Measurements from ENCODE around the gene CCBE1.
"Not testable (repeated sequence)": the region's sequence is repeated elsewhere in the genome, so short reads cannot be mapped to it uniquely, and the experiment has no call there.

CCBE1 gene

DNA sequence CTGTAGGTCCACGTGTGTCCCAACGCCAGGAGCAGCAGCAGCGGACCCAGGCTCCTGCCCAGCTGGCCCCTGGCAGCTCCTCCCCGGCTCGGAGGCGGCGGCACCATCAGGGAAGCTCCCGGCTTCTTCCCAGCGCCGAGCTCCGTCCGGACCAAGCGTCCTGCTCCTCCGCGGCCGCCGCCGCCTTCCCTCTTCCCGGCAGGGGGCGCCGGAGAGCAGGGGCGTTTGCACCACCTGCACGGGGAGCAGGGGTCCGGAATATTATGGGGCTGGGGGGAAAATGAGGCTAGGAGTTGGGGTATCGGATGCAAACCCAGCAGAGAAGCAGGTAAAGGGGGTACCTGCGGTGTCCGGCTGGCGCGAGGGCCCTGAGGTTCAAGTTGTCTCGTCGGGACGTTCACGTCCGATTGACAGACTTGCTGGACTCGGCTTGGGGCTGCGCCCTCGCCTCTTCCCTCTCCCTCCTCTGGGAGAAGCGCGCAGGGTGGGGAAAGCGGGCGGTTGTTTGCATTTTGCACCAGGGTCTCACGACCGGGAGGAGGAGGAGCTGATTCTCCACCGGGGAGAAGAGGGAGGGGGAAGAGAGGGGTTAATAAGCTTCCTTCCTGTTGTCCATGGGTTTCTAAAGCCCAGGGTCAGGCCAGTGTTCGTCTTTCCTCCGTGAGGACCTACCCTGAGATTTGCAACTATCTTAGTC lies at the start of gene CCBE1:
TSS of gene CCBE1 (minus strand) at position 188 of the 697 bp plus-strand sequence.
- peak; percentile 34 to 44 for DNase-seq (ENCODE audit: low read depth in 2 of 2)

DNA sequence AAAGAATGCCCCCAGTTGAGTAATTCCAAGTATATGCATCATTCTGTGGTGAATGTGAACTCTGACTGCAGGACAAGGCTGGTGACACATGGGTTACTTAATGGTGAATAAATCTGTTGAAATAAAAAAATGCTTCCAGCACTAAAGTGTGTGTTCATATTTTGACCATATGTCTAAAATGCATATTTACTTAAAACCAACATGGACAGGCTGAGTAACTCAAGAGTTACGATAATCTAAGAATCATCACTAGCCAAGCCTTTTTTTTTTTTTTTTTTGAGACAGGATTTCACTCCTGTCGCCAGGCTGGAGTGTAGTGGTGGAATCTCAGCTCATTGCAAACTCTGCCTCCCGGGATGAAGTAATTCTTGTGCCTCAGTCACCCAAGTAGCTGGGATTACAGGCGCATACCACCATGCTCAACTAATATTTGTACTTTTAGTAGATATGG lies 47.1 kb upstream of the CCBE1 start:
- no peak for DNase-seq (ENCODE audit: low read depth in 2 of 2)

DNA sequence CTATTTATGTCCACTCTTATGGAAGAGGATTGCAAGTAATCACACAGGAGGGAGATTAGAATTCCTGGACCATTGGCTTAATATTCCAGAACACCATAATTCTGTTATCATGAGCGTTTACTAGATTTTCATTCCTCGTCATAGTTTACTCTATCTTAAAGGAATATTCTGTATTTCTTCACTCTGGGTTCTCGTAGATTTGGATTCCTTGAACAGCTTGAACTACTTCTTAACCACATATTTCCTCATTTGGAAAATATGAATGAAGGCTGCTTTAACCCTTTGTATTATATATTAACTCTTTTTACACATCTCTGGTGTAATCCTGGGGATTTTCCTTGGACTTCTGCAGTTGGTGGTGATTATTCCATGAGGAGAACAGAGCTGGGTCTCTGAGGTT lies 46.3 kb upstream of the CCBE1 start:
- no peak for DNase-seq (ENCODE audit: low read depth in 2 of 2)

DNA sequence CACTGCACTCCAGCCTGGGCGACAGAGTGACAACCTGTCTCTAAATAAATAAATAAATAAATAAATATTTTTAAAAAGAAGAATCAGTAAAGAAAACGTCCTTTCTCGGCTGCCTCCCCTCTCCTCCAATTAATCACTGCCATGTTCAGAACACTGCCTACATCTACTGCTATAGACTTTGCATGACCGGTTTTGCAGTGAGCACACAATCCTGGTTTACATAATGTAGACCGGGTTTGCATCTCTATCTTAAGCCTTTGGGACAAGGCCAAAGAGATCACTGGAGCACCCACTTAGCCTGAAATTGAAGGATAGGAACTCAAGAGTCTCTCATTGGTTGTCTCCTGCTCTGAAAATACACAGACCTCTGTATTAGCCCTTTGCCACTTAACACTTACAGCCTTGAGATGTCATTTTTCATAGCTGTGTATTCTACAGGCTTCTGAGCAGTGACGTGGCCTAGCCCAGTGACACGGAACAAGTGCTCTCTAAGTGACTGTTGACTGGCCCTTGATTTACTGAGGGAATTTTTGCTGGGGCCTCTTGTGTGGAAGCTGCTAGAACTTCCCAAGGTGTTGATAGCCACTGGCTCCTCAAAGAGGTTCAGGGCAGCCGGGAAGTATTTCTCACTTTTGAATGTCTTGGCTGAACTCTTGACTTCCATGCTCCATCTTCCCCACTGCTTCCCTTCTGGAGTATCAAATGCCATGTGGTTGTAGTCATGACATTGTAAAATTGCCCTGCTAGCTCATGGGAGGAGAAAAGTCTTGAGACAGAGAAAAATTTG lies 45.3 kb upstream of the CCBE1 start:
- DNase-seq (ENCODE audit: low read depth in 2 of 2), result no peak

DNA sequence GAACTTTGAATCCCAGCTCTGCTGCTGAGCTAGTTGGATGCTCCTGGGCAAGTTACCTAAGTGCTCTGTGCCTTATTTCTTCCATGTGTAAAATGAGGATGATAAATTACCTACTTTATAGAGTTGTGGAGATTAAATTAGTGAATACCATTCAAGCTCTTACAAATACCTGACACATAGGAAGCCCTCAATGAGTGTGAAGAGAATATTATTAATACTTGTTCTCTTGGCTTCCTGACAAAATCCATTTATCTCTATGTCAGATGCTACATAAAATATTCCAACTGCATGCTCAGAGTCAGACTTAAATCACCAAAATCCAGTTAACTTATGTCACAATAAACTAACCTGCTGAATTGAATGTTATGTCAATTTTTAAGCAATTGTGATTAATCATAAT lies 42.9 kb upstream of the CCBE1 start:
- no peak for DNase-seq (ENCODE audit: low read depth in 2 of 2)

DNA sequence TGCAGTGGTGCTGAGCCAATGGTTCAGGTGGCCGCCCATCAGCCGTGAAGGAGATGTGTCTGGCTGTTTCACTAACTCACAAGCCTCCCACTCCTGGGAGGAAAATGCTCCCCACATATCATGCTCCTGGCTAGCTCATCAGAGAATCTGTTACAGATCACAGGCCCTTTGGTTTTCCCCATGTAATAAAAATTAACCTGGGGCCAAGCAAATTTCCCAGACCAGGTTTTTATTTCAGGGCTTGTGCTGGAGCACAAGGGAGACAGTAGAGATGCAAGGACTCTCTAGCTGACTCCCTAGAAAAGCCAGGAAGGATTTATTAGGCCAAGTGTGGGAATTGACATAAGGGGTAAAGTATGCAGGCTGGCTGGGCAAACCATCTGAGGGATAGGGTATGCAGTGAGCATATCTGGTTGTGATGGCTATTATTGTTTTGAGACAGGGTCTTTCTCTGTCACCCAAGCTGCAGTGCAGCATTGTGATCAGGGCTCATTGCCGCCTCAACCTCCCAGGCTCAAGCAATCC lies 40.6 kb upstream of the CCBE1 start:
- no peak for DNase-seq (ENCODE audit: low read depth in 2 of 2)

DNA sequence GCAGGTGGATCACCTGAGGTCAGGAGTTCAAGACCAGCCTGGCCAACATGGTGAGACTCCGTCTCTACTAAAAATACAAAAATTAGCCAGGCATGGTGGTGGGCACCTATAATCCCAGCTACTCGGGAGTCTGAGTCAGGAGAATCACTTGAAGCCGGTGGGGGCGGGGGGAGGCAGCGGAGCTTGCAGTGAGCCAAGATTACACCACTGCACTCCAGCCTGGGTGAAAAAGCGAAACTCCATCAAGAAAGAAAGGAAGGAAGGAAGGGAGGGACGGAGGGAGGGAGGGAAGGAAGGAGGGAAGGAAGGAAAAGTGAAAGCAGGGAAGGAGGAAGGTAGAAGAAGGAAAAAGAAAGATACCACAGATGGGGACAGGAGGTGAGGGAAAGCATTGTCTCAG lies 40.1 kb upstream of the CCBE1 start:
- DNase-seq (ENCODE audit: low read depth in 2 of 2), result not testable (repeated sequence)

DNA sequence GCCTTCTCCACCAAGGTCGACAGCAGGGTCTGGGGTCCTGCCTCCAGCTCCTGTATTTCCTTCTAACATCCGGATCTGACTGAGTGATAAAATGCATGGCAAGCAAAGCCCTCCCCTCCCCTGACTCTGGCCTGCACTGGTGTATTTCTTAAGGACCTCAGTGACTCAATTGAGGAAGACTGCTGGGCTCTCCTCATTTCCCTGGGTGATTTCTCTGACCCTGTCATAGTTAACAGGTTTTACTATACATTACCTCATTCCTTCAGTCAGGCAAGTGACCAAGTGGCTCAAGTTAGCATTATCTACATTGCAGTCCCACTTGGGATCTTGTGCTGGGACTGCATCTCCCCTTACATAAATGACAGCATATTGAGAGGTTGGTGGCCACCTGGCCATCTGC lies 38.8 kb upstream of the CCBE1 start:
- DNase-seq (ENCODE audit: low read depth in 2 of 2), result no peak

DNA sequence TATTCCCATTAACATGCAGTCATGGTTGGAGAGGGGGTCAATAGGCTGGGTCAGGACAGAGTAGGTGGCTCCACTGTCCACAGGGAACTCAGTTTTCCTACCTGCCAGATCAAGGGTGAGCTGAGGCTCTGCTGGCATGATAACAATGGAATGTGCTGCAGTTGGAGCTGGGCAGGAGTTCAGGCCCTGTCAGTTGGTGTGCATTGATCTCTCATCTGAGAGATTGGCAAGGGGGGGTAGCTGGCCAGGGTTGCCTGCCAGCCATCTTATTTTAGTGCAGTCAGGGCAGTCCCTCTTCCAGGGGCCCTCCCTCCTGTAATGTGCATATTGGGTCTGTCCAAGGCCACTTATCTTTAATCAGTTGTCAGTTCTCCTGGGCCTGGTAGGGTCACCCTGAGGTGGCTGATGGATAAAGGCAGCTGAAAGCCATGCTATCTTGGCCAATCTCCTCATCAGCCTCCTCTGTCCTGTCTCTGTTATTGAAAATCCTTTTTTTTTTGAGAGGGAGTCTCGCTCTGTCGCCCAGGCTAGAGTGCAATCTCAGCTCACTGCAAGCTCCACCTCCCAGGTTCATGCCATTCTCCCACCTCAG lies 38.1 kb upstream of the CCBE1 start:
- no peak for DNase-seq (ENCODE audit: low read depth in 2 of 2)

DNA sequence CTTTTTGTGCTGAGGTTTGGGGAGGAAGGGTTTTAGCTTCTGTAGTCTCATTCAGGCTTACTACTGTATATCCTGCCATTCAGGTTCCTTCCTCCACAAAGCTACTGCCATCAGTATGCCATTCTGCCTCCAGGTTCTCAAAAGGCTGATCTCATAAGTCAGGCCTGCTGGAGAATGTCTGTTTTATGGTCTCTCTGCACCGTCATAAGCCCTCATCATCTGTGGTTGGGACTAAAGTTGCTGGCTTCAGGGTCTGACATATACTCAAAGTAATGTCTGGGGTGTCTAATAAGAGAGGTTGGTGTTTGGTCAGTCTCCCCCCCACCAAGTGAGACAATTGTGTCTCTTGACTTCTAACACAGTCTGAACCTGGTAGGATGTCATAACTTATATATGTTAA lies 36.2 kb upstream of the CCBE1 start:
- DNase-seq (ENCODE audit: low read depth in 2 of 2), result no peak

DNA sequence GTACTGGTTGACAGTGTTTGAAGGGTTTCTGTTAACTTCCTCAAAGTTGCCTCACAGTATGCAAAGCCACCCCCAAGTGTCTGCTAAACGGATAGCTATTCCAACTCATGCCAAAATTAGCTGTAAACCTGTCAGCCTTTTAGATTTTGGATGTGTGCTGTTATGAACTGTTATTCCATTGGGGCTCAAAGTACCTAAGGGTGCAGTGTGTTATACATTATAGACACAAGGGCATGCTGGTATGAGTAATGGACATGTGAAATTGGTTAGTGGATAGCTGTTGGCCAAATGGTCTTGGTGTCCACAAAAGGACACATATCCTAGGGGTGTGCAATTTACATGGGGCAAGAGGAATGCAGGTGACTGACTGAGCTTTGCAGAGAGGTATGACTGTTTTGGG lies 33.7 kb upstream of the CCBE1 start:
- no peak for DNase-seq (ENCODE audit: low read depth in 2 of 2)

DNA sequence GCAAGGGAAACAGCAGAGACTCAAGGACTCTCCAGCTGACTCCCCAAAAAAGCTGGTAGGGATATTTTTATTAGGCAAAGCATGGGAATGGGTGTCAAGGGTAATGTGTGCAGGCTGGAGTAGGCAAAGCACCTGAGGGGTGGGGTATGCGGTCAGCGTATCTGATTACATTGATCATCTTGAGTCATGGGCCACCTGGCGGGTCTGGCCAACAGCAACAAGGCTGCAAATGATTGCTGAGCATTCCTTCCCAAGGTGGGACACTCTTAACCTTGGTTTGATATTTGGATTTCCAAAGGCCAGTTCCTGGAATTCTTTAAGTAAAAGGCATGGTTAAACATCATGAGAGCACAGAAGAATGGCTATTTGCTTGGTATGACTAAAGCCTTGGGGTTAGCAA lies 32.6 kb upstream of the CCBE1 start:
- no peak for DNase-seq (ENCODE audit: low read depth in 2 of 2)

DNA sequence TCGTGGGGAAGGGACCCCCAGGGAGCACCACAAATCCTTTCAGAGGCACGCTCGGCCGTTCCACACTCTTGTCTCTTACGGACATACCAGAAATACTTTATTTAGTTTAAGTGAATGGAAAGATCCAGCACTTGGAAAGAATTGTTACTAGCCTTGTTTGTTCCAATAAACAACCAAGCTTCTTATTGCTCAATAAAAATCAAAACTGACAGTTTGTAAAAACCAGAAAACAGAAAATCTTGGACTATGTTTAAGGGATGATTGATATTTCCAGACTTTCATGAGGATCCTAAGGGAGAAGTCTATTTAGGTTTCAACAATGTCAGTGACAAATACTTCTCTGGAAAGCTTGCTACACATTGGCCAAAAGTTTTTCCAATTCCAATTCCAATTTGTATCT lies 31.6 kb upstream of the CCBE1 start:
- no peak for DNase-seq (ENCODE audit: low read depth in 2 of 2)

DNA sequence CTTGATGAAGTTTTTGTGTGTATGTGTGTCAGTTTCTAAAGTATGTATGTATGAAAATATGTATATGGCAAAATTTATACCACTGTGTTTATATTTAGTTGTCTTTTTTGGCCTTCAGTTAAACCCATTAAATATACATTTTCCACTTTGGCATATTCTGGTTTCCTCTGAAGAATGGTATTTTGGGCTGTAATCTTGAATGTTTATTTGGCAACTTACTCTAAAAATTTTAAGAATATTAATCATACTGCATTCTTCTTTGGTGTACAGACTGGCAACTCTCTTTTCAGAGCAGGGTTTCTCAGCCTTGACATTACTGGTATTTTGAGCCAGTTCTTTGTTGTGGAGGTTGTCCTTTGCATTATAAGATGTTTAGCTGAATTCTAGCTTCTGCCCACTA lies 27.9 kb upstream of the CCBE1 start:
- DNase-seq (ENCODE audit: low read depth in 2 of 2), result no peak

DNA sequence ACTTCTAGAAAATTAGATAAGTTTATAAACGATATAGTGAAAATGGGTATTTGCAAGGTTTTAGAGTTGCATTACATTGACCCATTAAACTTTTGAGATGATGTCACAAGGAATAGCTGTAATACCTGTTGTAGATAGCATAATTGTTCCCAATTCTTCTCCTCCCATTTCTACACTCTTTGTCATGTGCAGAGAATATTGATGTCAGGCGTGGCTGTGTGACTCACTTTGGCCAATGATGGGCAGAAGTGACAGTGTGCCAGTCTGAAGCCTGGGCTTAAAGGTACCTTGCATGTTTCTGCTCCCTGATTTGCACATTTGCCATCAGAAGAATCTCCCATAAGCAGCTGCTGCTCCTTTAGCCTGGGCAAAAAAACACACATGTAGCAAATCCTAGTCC lies 26.9 kb upstream of the CCBE1 start:
- DNase-seq (ENCODE audit: low read depth in 2 of 2), result no peak

DNA sequence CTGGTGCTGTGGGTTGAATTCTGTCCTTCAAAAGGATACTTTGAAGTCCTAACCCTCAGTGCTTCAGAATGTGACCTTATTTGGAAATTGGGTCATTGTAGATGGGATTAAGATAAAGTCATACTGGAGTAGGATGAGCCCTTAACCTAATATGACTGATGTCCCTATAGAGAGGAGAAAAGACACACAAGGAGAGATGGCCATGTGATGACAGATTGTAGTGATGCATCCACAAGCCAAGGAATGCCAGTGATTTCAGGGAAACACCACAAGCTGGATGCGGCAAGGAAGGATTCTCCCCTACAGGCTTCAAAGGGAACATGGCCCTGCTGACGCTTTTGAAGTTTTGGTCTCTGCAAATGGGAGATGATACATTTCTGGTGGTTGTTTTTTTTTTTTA lies 24.7 kb upstream of the CCBE1 start:
- DNase-seq (ENCODE audit: low read depth in 2 of 2), result no peak

DNA sequence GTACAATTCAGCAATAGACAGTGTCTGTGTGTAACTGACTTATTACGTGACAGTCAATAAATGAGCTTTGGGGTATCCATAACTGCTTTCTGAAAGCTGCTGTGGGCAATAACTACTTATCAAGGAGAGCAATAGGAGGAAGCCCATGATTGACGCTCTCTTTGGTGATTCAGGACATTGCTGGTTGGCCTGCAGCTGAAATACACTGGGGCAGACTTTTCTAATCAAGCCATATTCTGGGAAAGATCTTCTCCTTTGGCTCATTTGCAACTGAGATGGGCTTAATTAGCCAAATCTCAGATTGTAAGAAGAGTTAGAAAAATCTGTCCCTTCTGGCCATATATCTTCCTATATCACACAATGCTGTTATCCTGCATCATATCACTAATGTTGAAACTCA lies 24.0 kb upstream of the CCBE1 start:
- DNase-seq (ENCODE audit: low read depth in 2 of 2), result no peak

DNA sequence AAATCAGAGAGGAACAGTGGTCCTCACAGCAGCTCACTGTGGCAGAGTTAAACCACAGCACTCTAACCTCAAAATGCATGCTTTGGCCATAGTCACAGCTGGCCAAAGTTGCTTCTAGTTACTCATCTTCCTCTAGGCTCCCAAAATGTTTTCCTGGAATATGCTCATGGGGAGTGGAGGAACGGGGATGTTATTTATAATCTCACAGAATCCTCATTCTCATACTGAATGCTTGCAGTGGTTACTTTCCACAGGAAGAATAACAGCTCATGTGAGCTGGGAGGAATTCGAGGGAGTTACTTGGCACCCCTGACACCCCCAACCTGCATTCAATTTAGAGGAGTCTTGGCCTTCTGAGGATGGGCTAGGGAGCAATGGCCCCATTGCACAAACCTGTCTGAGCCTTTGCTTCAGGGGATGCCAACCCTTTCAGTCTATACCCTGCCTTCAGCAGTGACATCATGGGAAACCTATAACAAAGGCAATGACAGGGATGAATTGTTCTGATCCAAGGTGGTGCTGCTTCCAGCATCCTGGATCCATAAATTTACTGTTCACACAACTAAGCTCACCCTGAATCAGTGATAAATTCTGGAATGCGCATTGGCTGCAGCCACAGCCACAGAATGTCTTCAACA lies 22.4 kb upstream of the CCBE1 start:
- DNase-seq (ENCODE audit: low read depth in 2 of 2), result no peak

DNA sequence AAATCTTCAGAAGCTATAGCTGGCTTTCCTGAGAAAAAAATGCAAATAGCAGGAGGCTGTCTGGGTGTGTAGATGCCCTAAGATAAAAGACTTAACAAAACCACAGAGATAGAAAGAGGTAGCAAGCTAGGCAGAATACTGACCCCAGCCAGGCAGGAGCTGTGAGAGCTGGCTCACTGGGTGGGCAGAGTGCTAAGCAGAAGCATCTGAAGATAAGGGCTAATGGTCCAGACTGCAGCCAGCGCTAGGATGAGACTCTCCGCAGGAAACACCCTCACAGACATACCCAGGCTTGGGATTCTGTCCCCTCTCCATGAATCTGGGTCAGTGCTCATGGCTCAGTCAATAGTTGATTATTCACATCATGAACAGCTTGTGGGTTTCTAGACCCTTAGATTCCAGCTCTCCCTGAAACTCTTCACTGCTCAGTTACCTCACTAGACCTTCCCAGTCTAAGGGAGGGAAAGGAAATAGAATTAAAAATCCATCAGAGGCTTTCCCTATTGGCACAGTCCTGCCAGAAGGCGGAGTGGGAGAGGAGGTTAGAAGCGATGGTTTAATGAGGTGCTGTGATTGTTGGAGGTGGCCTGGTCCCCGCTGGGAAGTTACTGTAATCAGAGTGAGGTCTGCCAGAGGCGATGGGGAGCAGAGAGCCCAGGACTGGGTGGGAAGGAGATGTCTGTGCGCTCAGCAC lies 21.4 kb upstream of the CCBE1 start:
- no peak for DNase-seq (ENCODE audit: low read depth in 2 of 2)

DNA sequence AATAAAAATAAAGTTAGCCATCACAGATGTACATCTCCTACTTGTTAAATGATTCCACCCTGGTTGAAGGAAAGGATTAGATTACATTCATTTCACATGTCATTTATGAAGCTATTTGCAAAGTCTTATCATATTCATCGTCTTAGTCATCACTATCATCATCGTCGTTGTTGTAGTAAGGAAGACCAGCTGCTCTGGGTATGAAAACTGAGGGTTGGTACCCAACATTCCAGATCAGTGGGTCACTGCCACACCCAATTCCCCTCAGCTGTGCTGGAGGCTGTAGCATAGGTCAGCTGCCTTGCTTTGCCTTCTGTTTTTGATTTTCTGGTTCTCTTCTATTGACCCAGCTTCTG lies 20.9 kb upstream of the CCBE1 start:
- DNase-seq (ENCODE audit: low read depth in 2 of 2), result no peak

DNA sequence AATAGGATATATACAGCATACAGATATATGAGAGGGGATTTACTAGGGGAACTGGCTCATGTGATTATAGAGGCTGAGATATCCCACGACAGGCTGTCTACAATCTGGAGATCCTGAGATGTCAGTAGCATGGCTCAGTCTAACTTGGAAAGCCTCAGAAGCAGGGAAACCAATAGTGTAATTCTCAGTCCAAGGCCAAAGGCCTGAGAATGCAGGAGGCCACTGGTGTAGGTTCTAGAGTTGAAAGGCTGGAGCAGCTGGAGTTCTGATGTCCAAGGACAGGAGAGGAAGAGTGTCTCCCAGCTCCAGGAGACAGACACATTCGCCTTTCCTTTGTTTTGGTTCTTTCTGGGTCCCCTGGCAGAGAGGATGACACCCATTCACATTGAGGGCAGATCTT lies 20.1 kb upstream of the CCBE1 start:
- DNase-seq (ENCODE audit: low read depth in 2 of 2), result no peak

DNA sequence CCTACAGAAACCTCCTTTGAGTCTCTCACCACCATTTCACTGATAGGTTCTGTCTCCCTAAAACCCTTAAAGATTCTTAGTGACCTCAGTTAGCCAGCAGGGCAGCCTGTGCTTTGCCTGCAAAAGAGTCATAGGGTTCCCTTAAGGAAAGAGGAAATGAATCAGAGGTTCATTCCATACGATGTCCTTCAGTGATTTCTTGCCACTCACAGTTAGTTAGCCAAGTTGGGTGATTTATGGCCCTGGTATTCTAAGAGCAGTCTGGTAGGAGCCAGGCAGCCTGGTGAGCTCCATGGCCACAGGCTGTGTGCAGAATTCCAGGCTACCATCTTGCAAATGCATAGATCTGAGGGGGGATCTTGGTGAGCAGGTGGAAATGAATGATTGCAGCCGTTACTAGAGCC lies 18.7 kb upstream of the CCBE1 start:
- no peak for DNase-seq (ENCODE audit: low read depth in 2 of 2)
